K562 (cell line): Measurements from ENCODE around the gene LASP1NB.
A peak's percentile ranks its signal among the peaks of the same experiment; 100 is the strongest.

Experiments
- ARID3A ChIP-seq: IDR thresholded peaks from 2 replicates; pipeline ENCODE4 v1.6.1; 2012; ENCODE audit warnings: low read depth, low read length, improper control_type of control experiment, borderline replicate concordance
- CBX5 ChIP-seq: IDR thresholded peaks from 2 replicates; pipeline ENCODE4 v1.6.1; 2014; ENCODE audit warnings: low read depth, borderline replicate concordance
- CEBPB ChIP-seq: fragments of 450-650 bp; IDR thresholded peaks from 2 replicates; pipeline ENCODE4 v1.6.1; 2016; ENCODE audit warnings: missing genetic modification characterization, missing compliant biosample characterization
- CHD1 ChIP-seq: fragments of 200-600 bp; sonication (generic); IDR thresholded peaks from one replicate; pipeline ENCODE4 v1.6.1; 2012; ENCODE audit warnings: mild to moderate bottlenecking, moderate library complexity, low read length, inconsistent platforms
- CTCFL ChIP-seq: IDR thresholded peaks from 2 replicates; pipeline ENCODE4 v1.6.1; 2011; ENCODE audit warnings: borderline replicate concordance, low read depth, mild to moderate bottlenecking, moderate library complexity, low read length; ENCODE audit not compliant: insufficient read depth, poor library complexity, severe bottlenecking
- HMGXB4 ChIP-seq: sonication (generic); formaldehyde crosslinking; IDR thresholded peaks from 2 replicates; pipeline ENCODE4 v1.8.1; 2023; ENCODE audit warnings: mild to moderate bottlenecking, missing genetic modification reagents
- MBD1 ChIP-seq: fragments of 250-450 bp; sonication (Bioruptor Pico); IDR thresholded peaks from 2 replicates; pipeline ENCODE4 v1.8.0; 2022; ENCODE audit warnings: inconsistent platforms
- NR4A1 ChIP-seq, 2 experiments: fragments of 250-450 bp in 1 of 2; fragments of 450-650 bp in 1 of 2; sonication (Bioruptor Pico) in 1 of 2; IDR thresholded peaks; 2 replicates each; pipeline versions ENCODE4 v1.4.0 to v1.6.1; 2016 to 2020; ENCODE audit warnings: mild to moderate bottlenecking in 2 of 2, missing compliant biosample characterization in 1 of 2, missing genetic modification characterization in 1 of 2, moderate library complexity in 1 of 2
- PCBP2 ChIP-seq: fragments of 200-400 bp; formaldehyde crosslinking; IDR thresholded peaks from 2 replicates; pipeline ENCODE4 v1.6.1; 2018; ENCODE audit warnings: low read length, low read depth, mild to moderate bottlenecking, moderate library complexity; ENCODE audit not compliant: poor library complexity, severe bottlenecking
- SMARCC2 ChIP-seq: fragments of 450-650 bp; IDR thresholded peaks from 2 replicates; pipeline ENCODE4 v1.6.1; 2017; ENCODE audit warnings: antibody characterized with exemption, moderate library complexity, mild to moderate bottlenecking, low read depth
- SRSF9 ChIP-seq: fragments of 200-400 bp; formaldehyde crosslinking; IDR thresholded peaks from 2 replicates; pipeline ENCODE4 v1.6.1; 2017; ENCODE audit warnings: low read depth, low read length, borderline replicate concordance
- TFE3 ChIP-seq: fragments of 450-650 bp; formaldehyde crosslinking; IDR thresholded peaks from 2 replicates; pipeline ENCODE4 v1.4.0; 2020; ENCODE audit warnings: mild to moderate bottlenecking, mixed read lengths
- USF1 ChIP-seq: sonication (generic); formaldehyde crosslinking; IDR thresholded peaks from 2 replicates; pipeline ENCODE4 v1.9.0; 2022; ENCODE audit warnings: mild to moderate bottlenecking, missing genetic modification reagents
- ZBTB1 ChIP-seq: sonication (generic); formaldehyde crosslinking; IDR thresholded peaks from 2 replicates; pipeline ENCODE4 v1.8.1; 2023; ENCODE audit warnings: missing genetic modification reagents, low read depth, mild to moderate bottlenecking, borderline replicate concordance
- ZNF316 ChIP-seq: fragments of 450-650 bp; IDR thresholded peaks from 2 replicates; pipeline ENCODE4 v1.6.1; 2016
- ZNF507 ChIP-seq: conservative IDR thresholded peaks from 2 replicates; pipeline ENCODE4 v1.6.1; 2017; ENCODE audit warnings: missing genetic modification characterization, missing compliant biosample characterization
- ZNF57 ChIP-seq: fragments of 450-650 bp; formaldehyde crosslinking; IDR thresholded peaks from 2 replicates; pipeline ENCODE4 v1.4.0; 2020; ENCODE audit warnings: mild to moderate bottlenecking, moderate library complexity

Gene LASP1NB

GRCh38 chr17:38926293-38927070 lies 1.1 kb downstream of the LASP1NB start (continued):
- TF ChIP-seq HMGXB4 (CRISPR knock-in tag) (no peak), ZNF507 (tag) (no peak), SMARCC2 (peak; percentile 43; the same call in 1 of the 2 replicates), CEBPB (peak; percentile 81), ZNF316 (no peak), MBD1 (no peak), SRSF9 (no peak), NR4A1 (CRISPR knock-in tag; IDR thresholded peaks at IDR 0.05) (no peak), NR4A1 (tag; IDR thresholded peaks at IDR 0.05) (no peak), PCBP2 (no peak), ZBTB1 (CRISPR knock-in tag) (no peak), TFE3 (CRISPR knock-in tag) (no peak), CBX5 (no peak), CHD1 (no peak), USF1 (CRISPR knock-in tag) (no peak), CTCFL (no peak), ARID3A (no peak), ZNF57 (CRISPR knock-in tag) (no peak)
